Endothelial cell of umbilical vein (primary cell): ENCODE results near the gene DGKD. TPM values are rescaled to one million over a fixed set of nuclear protein-coding genes. Genes with fewer than 3 reads are reported as not detected.

Source experiments
- BruUV-seq: library from RNA; stranded (reverse); fragments of 400-500 nt; replicated peaks from 2 replicates; lab custom pipeline; 2021; lab: Mats Ljungman, UMichigan
- CTCF ChIA-PET: fragments of 300-600, 350-600 bp; sonication (Branson Sonifier 250); formaldehyde crosslinking; loops from one replicate; lab custom pipeline; 2021; ENCODE audit warnings: antibody characterized with exemption, inconsistent platforms; lab: Charles Lee
- POLR2A ChIA-PET: fragments of 300-600, 350-600 bp; sonication (Branson Sonifier 250); formaldehyde crosslinking; loops from one replicate; lab custom pipeline; 2021; ENCODE audit warnings: antibody characterized with exemption, inconsistent platforms; lab: Charles Lee
- DNase-seq: peaks from one replicate; pipeline ENCODE4 v3.0.0-alpha.2; 2011; ENCODE audit warnings: low read depth, low spot score
- FAIRE-seq: peaks from 2 replicates; lab custom pipeline; 2011; peaks lifted over from hg19 to GRCh38; lab: Jason Lieb, UNC
- H2AFZ ChIP-seq: 2 replicates; pipeline ENCODE4 v1.6.0; 2012; ENCODE audit warnings: low read depth, low read length, control low read depth, inconsistent platforms
- H3K27ac ChIP-seq: 2 replicates; pipeline ENCODE4 v1.5.1; 2011; ENCODE audit warnings: low read depth, mild to moderate bottlenecking, control low read depth, low read length, moderate library complexity; ENCODE audit not compliant: insufficient read depth
- H3K27me3 ChIP-seq, 2 experiments: 2 replicates each; pipeline versions ENCODE4 v1.6.0 to v1.6.1; 2011; ENCODE audit warnings: low read length in 2 of 2, mixed read lengths in 1 of 2; ENCODE audit not compliant: control insufficient read depth in 2 of 2, insufficient read depth in 2 of 2
- H3K36me3 ChIP-seq, 2 experiments: 2 replicates in 1 of 2; 3 replicates in 1 of 2; pipeline ENCODE4 v1.5.1; 2011; ENCODE audit warnings: low read length in 2 of 2, mild to moderate bottlenecking in 1 of 2, moderate library complexity in 1 of 2; ENCODE audit not compliant: control insufficient read depth in 2 of 2, insufficient read depth in 2 of 2; ENCODE audit errors: extremely low read depth in 1 of 2
- H3K4me1 ChIP-seq: 3 replicates; pipeline ENCODE4 v1.5.1; 2011; ENCODE audit warnings: mild to moderate bottlenecking, low read length; ENCODE audit not compliant: control insufficient read depth, insufficient read depth; ENCODE audit errors: extremely low read depth
- H3K4me2 ChIP-seq: 2 replicates; pipeline ENCODE4 v1.6.1; 2011; ENCODE audit warnings: low read length, control low read depth, mixed read lengths; ENCODE audit not compliant: insufficient read depth
- H3K4me3 ChIP-seq, 3 experiments: fragments of 200-600 bp in 1 of 3; sonication (generic), shearing (Covaris generic) in 1 of 3; replicated peaks in 1 of 3; 2 replicates each; pipeline ENCODE4 v1.5.1; 2011 to 2016; ENCODE audit warnings: control low read depth in 3 of 3, low read length in 3 of 3, mild to moderate bottlenecking in 2 of 3, inconsistent platforms in 1 of 3, low read depth in 1 of 3, moderate library complexity in 1 of 3; ENCODE audit not compliant: insufficient read depth in 1 of 3
- H3K79me2 ChIP-seq: 2 replicates; pipeline ENCODE4 v1.6.0; 2012; ENCODE audit warnings: low read length, inconsistent platforms; ENCODE audit not compliant: control insufficient read depth, insufficient read depth
- H3K9ac ChIP-seq: replicated peaks from 2 replicates; pipeline ENCODE3; 2011; ENCODE audit warnings: low read length, control low read depth; ENCODE audit not compliant: insufficient read depth; ENCODE audit errors: extremely low read depth
- H3K9me1 ChIP-seq: replicated peaks from 3 replicates; pipeline ENCODE4 v1.6.0; 2011; ENCODE audit warnings: mild to moderate bottlenecking, low read length; ENCODE audit not compliant: control insufficient read depth, insufficient read depth; ENCODE audit errors: extremely low read depth
- H3K9me3 ChIP-seq: replicated peaks from 2 replicates; pipeline ENCODE4 v1.5.1; 2012; ENCODE audit warnings: low read length, inconsistent platforms; ENCODE audit not compliant: control insufficient read depth, insufficient read depth
- H4K20me1 ChIP-seq: replicated peaks from 2 replicates; pipeline ENCODE3; 2011; ENCODE audit warnings: mild to moderate bottlenecking, low read length; ENCODE audit not compliant: control insufficient read depth, insufficient read depth; ENCODE audit errors: extremely low read depth
- CTCF ChIP-seq, 2 donors: IDR thresholded peaks; 1 replicate in 1 of 2; 2 replicates in 1 of 2; pipeline ENCODE4 v1.5.1; 2011; ENCODE audit warnings: low read length in 2 of 2, mild to moderate bottlenecking in 2 of 2, moderate library complexity in 2 of 2, control low read depth in 1 of 2, inconsistent platforms in 1 of 2, low read depth in 1 of 2; ENCODE audit not compliant: insufficient read depth in 1 of 2; ENCODE audit errors: extremely low read depth in 1 of 2
- EZH2 ChIP-seq: IDR thresholded peaks from 2 replicates; pipeline ENCODE4 v1.6.1; 2012; ENCODE audit warnings: borderline replicate concordance, low read depth, mild to moderate bottlenecking, moderate library complexity, low read length, inconsistent platforms; ENCODE audit not compliant: severe bottlenecking
- GATA2 ChIP-seq: IDR thresholded peaks from 2 replicates; pipeline ENCODE4 v1.7.0; 2011; ENCODE audit warnings: low read depth, mild to moderate bottlenecking, moderate library complexity, mixed read lengths, low read length; ENCODE audit not compliant: insufficient read length, insufficient read depth
- JUN ChIP-seq: IDR thresholded peaks from 2 replicates; pipeline ENCODE4 v1.6.1; 2011; ENCODE audit warnings: borderline replicate concordance, low read depth; ENCODE audit not compliant: insufficient read length, insufficient read depth
- MYC ChIP-seq: IDR thresholded peaks from one replicate; pipeline ENCODE4 v1.6.1; 2011; ENCODE audit warnings: mild to moderate bottlenecking, low read depth, low read length
- dilution Hi-C: fragments of 300-500 bp; cut with MboI; formaldehyde crosslinking; loops from one replicate; pipeline ENCODE4 v1.15.0; 2019; ENCODE audit warnings: low sequenced_read_pairs; ENCODE audit not compliant: extremely low pct_ligation_motif_present
- intact Hi-C: fragments of 100-400 bp; cut with micrococcal nuclease; formaldehyde crosslinking; loops from one replicate; pipeline ENCODE4 v1.10.0; 2022
- polyA plus RNA-seq, 4 experiments: library from polyadenylated mRNA; depleted of rRNA in 3 of 4; stranded (reverse) in 3 of 4; unstranded in 1 of 4; fragments of >200 nt; gene quantifications; 2 replicates each; pipeline versions ENCODE4 v1.2.1 to v1.2.3, GENCODE V29; 2011 to 2012; ENCODE audit warnings: missing spikeins in 1 of 4
- total RNA-seq: library from RNA; stranded (reverse); gene quantifications from 2 replicates; pipeline ENCODE4 v1.2.3, GENCODE V29; 2021

Gene DGKD
- total and polyA plus RNA-seq, 2 donors (not counting 3 experiments of a cell fraction or from before 2014, with no cell fraction given), result 10.8 to 36.6 TPM

- no peaks in the 10 kb centered on the region for H3K4me1 ChIP-seq
- BruUV-seq, result no TSS peak
- H3K27ac ChIP-seq, result no peak overlapping the region
- dilution Hi-C loops, result no loop called here
- CTCF ChIA-PET, result interaction anchor here (0.8 to 6.3 kb wide), 14 partner anchors 10 to 483 kb away, joined by 3 to 191 read pairs (median 6); partner anchors contain the start of gene UGT1A5
- no peak overlapping the region for H3K4me2 ChIP-seq
- no peaks in the 10 kb centered on the region for H3K9me1 ChIP-seq
- FAIRE-seq (no peak), DNase-seq (no peak)
- no peak overlapping the region for H3K9ac ChIP-seq
- no peaks in the 10 kb centered on the region for H3K27me3 ChIP-seq
- H4K20me1 ChIP-seq, result no peaks in the 10 kb centered on the region
- no peaks in the 10 kb centered on the region for H3K79me2 ChIP-seq
- peaks cover 0 to 16% of the 10 kb centered on the region in 2 experiments for H3K36me3 ChIP-seq
- no peak overlapping the region for H2AFZ ChIP-seq
- POLR2A ChIA-PET, result no interaction called here
- no peaks in the 10 kb centered on the region for H3K9me3 ChIP-seq
- no peak overlapping the region for H3K4me3 ChIP-seq
- TF ChIP-seq JUN (no peak), MYC (no peak), GATA2 (no peak), EZH2 (no peak)
- intact Hi-C loops, result loop anchor here (2.0 to 10.0 kb wide), 6 partner anchors 119 to 1670 kb away; partner anchors contain the start of genes HJURP and USP40
Observed at GRCh38 chr2:233447506-233448219, 93.4 kb downstream of the DGKD start.

GRCh38 chr2:233448220-233448559, 93.9 kb downstream of the DGKD start:
- POLR2A ChIA-PET, result no interaction called here
- no peak overlapping the region for H3K4me3 ChIP-seq
- BruUV-seq, result no TSS peak
- H3K4me1 ChIP-seq, result no peaks in the 10 kb centered on the region
- dilution Hi-C loops (no loop called here), intact Hi-C loops (loop anchor here (2.0 to 10.0 kb wide), 6 partner anchors 119 to 1669 kb away; partner anchors contain the start of genes HJURP and USP40)
- no peaks in the 10 kb centered on the region for H3K9me1 ChIP-seq
- peaks cover 0 to 16% of the 10 kb centered on the region in 2 experiments for H3K36me3 ChIP-seq
- H3K9ac ChIP-seq, result no peak overlapping the region
- no peaks in the 10 kb centered on the region for H4K20me1 ChIP-seq
- H3K4me2 ChIP-seq, result no peak overlapping the region
- FAIRE-seq, result no peak
- CTCF ChIA-PET, result interaction anchor here (0.8 to 4.3 kb wide), 18 partner anchors 11 to 873 kb away, joined by 3 to 74 read pairs (median 5); partner anchors contain the start of gene UGT1A5
- H3K27ac ChIP-seq, result no peak overlapping the region
- peak; percentile 23 to 33 for TF ChIP-seq CTCF (IDR thresholded peaks at IDR 0.05; ENCODE audit: extremely low read depth in 1 of 2, insufficient read depth in 1 of 2, low read depth in 1 of 2, low read length in 2 of 2)
- no peak for TF ChIP-seq JUN
- no peaks in the 10 kb centered on the region for H3K9me3 ChIP-seq
- H3K79me2 ChIP-seq, result no peaks in the 10 kb centered on the region
- no peaks in the 10 kb centered on the region for H3K27me3 ChIP-seq
- DNase-seq, result peak; percentile 9
- no peak overlapping the region for H2AFZ ChIP-seq
